Fibroblast of skin of abdomen (primary cell): ENCODE results near the gene MYBPC1.
A peak's percentile ranks its signal among the peaks of the same experiment; 100 is the strongest.
"Not testable (repeated sequence)": the region's sequence is repeated elsewhere in the genome, so short reads cannot be mapped to it uniquely, and the experiment has no call there.

ENCODE experiments used
- DNase-seq: peaks from one replicate; pipeline ENCODE4 v3.0.0-alpha.2; 2013

The MYBPC1 gene

GRCh38 chr12:101660662-101661061, 65.9 kb downstream of the MYBPC1 start:
- not testable (repeated sequence) for DNase-seq

- DNase-seq: no peak
Observed at GRCh38 chr12:101663298-101663697, 68.5 kb downstream of the MYBPC1 start.

DNA sequence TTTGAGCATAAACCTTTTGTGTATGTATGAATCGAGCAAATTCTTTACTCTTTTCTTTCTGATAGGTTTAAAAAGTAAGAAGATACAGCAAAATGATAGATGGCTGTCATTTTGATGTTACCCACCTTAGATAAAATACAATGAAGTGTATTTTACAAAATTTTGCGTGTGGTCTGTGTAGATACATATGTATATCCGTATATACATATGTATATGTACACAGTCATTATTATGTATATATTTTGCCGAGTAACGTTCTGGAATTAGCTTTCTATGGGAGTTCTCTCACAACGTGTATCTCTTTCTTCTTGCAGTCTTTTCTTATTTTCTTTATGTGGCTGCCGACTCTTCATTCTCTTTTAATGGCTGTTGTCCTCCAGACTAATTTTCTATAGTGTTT, 70.2 kb downstream of the MYBPC1 start:
- no peak for DNase-seq

DNA sequence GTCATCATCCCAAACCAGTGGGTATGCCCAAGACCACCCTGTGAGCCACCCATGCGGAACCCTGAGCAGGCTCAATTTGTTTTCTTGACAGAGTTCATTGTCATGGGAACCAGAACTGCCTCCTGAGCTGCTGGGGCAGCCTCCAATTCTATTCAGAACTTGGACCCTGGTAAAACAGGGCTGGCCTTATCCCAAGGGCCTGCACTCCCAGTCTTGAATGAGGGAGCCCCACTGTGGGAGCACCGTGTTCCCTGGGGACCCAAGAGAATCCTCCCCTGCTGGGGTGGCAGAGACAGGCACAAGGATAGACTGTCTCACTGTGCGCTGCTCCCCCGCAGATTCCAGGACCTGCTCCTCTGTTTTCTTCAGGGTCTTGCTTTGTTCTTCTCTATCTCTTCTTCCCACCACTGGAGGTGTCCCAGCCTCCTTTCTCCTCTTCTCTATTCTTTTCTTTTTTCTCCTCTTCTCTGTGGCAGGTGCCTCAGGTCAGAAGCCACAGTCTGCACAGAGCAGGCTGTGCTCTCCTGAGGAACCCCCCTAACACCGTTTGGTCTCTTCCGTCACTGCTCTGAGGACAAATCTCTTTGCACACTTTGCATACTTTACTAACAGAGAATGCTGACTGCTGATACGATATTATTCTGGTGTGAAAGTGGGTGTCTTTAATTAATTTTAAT, 71.4 kb downstream of the MYBPC1 start:
- no peak for DNase-seq

DNA sequence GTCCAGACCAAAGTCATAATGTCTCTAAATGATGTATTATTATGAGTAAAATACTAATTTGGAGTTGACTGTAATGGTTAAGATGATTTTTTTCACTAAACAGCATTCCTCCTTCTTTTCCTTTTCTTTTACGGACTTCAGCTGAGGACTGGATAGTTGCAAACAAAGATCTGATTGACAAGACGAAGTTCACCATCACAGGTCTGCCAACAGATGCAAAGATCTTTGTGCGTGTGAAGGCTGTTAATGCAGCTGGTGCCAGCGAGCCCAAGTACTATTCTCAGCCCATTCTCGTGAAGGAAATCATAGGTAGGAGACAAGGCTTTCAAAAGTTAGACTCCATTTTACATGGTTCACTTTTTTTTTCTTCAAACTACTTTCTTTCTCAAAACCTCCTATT, 72.8 kb downstream of the MYBPC1 start:
- DNase-seq: no peak

DNA sequence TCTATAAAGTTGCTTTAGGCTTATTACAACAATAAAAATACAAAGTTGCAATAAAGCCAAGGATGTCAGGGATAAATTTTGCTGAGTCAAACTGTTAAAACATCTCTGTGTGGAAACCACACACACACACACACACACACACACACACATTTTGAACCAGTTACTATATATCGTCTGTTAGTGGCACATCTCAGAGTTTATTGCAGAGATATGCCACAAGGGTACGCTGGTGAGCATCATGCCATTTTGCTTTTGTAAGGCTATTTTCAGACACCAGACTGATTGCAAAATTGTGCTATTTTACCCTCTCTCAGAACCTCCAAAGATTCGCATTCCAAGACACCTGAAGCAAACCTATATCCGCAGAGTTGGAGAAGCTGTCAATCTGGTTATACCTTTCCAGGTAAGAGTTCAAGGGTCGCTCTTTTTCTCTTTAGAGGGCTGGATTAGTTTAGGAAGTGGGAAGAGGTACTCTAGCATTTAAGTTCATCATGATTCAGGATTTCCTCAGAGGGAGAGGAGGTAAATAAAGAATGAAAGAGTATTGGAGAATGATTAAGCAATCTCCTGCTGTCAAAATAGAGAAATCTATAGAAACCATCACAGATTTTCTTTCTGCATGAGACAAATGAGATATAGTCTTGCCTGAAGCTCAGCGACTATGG, 75.4 kb downstream of the MYBPC1 start:
- peak; percentile 56 for DNase-seq

DNA sequence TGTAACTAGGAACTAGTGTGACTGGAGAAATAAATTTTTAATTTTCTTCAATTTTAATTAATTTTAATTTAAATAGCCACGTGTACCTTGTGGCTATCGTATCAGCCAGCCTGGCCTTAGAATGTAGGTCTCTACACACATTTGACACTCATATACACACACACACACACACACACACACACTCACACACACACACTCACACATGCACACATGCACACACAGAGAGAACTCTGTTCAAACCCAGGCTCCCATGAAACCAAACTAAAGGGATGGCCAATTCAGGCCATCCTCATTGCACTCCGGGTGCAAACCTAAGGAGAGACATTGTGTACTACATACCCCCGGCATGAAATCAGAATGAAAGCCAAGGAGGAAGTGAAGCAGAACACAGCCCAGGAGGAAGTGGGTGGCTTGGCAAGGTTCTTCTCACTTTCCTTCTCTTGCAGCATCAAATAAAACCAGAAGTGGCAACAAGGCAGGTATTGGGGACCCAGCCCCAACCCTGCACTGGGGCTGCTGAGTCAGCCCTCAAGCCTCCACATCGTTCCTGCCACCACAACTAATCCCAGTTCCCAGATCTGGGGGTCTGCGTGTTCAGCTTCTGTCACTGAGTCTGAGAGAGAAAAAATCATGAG, 76.5 kb downstream of the MYBPC1 start:
- no peak for DNase-seq

GRCh38 chr12:101671833-101672232, 77.1 kb downstream of the MYBPC1 start:
- DNase-seq: no peak

DNA sequence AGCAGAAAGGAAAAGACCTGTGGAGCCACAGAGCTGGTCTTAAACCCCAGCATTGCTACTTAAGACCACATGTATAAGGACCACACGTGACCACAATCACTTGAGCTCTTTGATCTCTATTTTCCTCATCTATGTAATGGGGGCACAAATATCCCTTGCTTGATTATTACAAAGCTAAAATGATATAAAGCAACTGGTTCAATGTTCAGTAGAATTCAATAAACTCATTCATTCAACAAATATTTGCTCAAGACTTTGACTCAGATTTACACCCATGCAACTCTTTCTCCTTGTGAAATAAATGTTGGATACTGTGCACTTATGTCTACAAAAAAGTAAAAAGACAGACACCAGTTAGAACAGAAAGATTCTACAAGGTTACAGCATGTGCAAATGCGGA, 80.8 kb downstream of the MYBPC1 start:
- DNase-seq: no peak

GRCh38 chr12:101676497-101676896, 81.7 kb downstream of the MYBPC1 start:
- DNase-seq: not testable (repeated sequence)

GRCh38 chr12:101678081-101678480, 83.3 kb downstream of the MYBPC1 start:
- no peak for DNase-seq

DNA sequence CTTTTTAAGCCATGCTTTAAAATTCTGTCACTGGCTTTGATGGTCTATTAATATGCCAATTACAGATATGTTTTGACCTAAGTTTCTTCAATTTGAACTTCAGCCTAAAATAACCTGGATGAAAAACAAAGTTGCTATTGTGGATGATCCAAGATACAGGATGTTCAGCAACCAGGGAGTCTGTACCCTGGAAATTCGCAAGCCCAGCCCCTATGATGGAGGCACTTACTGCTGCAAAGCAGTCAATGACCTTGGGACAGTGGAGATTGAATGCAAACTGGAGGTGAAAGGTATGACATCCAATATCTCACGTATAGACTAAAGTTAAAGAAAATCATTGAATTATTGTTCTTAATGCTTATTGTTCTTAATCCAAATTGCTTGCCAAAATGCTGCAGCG, 85.5 kb downstream of the MYBPC1 start:
- no peak for DNase-seq

- DNase-seq: no peak
Observed at GRCh38 chr12:101680647-101681046, 85.9 kb downstream of the MYBPC1 start.

GRCh38 chr12:101681627-101682026, 86.9 kb downstream of the MYBPC1 start:
- DNase-seq: not testable (repeated sequence)

DNA sequence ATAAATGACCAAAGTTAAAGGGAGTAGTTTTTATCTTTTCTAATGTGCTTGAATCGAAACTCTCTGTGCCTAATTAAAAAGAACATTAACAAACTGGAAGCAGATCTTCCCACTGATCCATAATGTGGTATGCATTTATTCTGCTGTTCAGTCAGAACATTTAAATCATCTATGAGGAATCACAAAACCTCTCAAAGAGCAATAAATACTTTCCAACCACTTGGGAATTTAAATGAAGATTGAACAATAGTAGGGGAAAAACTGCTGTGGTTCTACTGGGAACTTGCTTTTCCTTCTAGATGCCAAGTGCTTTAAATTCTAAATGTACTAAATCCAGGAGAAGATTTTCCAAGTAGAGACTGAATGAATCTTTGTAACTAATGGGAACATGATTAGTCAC, 90.3 kb downstream of the MYBPC1 start:
- peak; percentile 49 for DNase-seq

DNA sequence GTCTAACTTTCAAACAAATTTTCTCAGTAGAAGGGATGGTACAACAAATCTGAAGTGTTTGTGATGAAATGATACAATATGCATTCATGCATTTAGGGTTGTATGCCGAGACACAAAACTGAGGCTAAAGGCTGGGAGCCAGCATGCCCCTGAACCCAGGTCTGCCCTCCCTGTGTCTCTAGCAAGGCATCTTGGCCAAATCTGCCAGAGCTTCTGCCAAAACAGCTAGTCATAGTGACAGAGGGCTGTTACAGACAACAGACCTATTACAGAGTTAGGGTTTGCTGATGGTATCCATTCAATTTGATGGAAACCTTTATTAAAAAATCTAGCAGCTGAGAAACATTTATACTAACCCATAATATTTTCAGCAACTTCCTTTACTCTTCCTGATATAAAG, 91.4 kb downstream of the MYBPC1 start:
- no peak for DNase-seq

DNA sequence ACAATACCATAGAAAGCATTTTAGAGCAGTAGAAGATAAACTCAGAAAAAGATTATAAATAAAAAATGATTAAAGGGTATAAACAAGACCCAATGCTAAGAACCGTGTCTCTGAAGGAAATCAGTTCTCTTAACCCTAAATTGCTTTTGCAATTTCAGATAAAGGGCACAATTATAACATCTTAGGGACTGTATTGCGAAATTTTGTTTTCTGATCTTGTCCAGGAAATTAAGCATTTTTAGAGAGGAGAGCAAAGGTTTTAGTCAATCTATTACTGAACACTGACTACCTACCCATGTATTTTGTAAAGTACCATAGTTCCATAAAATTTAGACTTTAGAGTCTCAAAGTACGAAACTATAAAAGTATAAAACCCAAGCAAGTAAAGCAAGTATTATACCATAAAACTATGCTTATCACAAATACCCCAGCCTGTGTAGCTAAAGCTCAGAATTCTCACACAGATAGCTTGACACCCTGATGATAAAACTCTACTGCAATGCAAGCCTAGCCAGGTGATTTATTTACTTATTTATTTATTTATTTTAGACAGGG, 95.8 kb downstream of the MYBPC1 start:
- DNase-seq: no peak

DNA sequence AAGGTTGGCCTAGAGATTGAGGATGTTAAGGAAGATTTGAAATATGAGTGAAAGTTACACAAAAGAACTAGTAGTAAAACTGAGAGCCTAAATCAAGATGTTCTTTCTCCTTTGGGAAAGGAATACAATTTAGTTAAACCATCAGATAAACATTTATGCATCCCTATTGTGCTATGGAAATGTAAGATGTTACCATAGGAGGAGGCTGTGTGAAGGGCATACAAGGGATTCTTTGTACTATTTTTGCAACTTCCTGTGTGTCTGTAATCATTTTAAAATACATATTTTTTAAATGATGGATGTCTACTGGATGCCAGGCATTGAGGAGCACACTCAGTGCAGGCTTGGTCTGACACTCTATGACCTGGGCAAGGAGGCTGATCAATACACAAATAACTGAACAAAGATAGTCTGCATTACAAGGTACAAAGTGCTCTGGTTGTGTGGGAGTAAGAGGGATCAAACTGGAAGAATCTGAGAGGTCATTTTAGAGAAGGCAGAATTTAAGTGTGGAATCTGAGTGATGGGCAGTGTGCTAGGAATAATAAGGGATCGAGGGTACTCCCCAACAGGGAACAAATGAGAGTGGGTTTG, 96.8 kb downstream of the MYBPC1 start:
- no peak for DNase-seq

- no peak for DNase-seq
Observed at GRCh38 chr12:101694297-101694848, 99.6 kb downstream of the MYBPC1 start.

DNA sequence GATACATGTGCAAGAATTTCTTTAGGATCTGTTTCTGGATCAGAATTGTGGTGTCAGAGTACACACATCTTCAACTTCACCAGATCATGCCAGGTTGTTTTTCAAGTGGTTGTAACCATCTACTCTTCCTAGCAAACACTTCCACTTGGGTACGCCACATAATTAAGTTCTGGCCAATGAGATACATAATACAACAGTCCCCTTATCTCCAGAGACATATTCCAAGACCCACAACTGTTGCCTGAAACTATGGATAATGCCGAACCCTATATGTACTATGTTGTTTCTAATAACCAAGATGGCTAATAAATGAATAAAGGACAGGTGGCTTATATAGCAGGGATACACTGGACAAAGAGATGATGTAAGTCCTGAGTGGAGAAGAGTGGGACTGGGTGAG, 100.2 kb downstream of the MYBPC1 start:
- no peak for DNase-seq

- DNase-seq: no peak
Observed at GRCh38 chr12:101695706-101696105, 100.9 kb downstream of the MYBPC1 start.

DNA sequence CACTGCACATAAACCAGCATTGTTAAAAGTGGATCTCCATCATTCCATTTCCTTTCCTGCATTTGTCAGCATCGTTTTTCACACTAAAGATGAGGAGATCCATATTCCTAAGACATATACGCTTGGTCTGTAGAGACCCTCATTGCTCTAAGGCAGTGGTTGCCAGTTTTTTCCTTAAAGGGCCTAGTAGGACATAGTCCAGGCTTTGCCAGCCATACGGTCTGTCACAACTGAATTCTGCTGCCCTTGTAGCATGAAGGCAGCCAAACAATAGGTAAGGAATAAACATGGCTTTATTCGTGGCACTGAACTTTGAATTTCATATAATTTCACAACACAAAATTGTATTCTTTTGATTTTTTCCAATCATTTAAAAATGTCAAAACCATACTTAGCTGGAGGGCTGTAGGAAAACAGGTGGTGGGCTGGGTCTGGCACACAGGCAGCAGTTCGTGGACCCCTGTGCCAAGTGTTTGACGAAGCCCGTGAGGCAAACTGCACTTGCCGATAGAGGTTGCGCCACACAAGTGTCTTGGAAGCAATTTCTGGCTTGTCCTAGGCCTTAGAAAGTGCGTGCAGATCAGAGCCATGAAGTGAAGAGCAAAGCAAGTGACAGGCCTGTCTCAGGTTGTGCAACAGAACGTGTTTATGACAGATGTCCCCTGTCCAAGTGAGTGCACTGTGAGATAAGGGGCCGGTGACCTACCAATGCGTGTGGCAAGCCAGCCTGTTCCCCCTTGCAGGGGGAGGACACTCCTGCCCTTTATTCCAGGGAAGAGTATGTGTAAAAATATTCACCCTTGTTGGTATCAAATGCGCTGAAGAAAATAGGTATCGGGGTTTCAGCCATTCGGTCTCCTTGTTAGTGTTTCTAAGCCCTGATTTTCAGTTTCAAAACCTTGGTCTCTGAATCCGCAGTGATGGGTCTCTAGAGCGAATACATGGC, 101.8 kb downstream of the MYBPC1 start:
- no peak for DNase-seq
